Stimulated activated CD4-positive, alpha-beta T cell treated with anti-CD3 and anti-CD28 coated beads, TNF-alpha, amount 100 ng/mL, for 48 hours (primary cell): ENCODE measurements around the gene KCNN3.

Experiments
- DNase-seq, 3 donors: peaks; one replicate each; pipeline ENCODE4 v3.0.0-alpha.2; 2020; ENCODE audit warnings: low read depth in 3 of 3

Gene KCNN3

DNA sequence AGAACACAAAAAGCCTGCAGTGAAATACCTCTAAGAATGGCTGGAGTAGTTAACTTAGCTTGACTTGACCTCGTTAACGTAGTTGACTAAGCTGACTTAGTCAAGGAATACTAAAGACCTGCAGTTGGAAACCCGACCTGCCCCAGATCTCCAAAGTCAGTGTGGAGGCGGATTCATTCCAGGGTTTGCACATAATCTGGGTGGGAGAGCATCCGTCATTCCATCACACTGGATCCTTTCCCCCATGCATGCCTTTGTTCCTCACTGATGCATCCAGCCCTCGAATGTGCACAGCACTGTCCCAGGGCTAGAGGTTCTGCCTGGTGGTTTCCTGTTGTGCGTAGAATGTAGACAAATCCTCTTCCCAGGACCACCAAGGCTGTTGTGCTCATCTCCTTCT, 76.4 kb downstream of the KCNN3 start:
- DNase-seq = no peak

DNA sequence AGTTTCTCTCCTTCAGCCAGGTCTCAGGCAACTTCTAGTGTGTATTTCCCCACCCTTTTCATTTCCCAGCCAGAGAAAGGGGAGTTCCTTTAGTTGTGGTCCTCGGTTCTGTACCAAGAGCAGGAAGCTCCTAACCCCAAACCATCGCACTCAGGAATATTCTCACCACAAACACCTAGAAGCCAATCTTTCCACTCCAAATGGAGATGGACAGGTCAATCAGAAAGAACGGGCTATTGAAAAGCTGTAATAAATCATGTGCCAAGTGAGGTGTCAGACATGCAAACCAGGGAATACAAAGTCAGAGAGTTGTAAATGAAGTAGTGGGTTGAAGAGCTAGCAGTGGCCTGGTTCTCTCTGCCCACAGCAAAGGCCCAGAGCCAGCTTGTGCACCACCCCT, 77.2 kb downstream of the KCNN3 start:
- DNase-seq = no peak

DNA sequence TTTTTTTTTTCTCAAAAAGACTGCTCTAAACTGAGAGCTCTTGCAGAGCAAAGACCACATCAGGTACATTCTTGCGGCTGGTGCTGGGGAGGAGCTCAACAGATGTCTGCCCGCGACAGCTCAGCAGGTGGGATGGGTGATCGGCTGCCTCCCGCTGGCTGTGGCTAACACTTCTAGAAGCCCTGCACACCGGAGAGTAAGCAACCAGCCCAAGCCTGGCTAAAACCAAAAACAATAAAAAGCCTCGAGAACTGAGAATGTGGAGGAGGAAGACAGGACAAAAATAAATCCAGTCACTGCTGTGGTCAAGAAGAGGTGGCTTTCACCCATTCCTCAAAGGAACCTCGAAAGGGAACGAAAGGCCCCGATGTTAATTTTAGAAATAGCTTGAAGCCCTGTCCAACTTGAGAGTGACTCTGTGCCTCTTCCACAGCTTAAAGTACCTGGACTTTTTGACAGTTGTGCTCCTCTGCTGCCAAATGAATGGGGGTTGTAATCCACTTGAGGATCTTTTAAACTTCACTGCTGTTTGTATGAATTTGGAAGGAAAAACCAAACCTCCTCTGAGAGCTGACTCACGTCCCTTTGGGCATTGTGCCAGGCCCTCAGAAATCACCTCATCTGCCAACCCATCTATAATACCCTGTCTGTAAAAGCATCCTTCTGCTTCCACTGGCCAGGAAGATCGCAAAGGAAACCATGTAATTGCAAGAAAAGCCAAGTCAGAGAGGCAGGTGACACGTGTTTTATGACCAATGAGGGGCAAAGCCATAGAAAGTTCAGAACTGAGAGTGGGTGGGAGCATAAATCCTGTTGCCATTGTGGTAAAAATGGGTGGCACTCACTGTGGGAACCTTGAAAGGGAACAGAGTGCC, 78.6 kb downstream of the KCNN3 start:
- peak; percentile 47 to 72 (median 63) for DNase-seq

DNA sequence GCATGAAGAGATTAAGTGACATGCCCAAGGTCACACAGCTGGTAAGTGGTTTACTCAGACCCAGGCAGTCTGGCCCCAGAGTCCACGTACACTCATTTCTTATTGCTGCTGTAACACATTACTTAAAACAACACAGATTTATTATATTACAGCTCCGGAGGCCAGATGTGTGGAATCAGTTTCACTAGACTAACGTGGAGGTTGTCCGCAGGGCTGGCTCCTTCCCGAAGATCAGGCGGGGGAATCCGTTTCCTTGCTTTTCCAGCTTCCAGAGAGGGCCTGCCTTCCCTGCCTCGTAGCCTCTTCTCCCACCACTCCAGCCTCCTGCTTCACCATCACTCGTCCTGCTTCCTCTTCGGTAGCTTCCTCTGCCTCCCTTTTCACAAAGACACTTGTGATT, 81.2 kb downstream of the KCNN3 start:
- DNase-seq = no peak

DNA sequence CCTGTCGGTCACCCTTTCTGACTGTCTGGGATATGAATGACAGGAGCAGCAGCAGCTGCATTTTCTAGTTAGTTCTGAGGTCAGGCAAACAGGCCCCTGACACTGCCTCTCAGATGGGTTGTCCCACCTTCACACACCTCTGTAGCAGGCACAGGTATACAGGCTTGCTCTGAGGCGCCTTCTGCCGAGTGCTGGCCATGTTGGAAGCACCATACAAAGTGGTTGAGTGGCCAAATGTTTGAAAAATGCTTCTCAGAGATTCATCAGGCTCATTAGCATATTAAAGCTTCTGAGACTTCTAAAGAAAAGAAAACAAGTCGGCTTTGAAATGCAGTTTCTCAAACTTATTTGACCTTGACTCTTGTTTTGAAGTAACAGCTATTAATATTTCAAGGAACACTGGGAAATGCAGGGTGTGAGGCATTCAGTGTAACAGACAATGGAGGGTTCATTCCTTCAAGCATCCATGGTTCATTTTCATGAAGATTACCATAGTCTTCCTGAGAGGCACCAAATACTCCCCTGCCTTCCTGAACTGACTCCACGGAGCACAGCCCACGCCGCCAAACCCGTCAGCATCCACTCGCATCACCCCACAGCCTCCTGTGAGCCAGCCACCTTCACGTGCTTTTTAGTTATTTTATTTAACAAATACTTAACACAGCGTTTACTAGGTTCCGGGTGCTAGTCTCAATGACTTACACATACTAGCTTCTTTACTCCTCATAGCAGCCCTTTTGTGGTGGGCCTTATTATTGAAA, 81.8 kb downstream of the KCNN3 start:
- DNase-seq = no peak

DNA sequence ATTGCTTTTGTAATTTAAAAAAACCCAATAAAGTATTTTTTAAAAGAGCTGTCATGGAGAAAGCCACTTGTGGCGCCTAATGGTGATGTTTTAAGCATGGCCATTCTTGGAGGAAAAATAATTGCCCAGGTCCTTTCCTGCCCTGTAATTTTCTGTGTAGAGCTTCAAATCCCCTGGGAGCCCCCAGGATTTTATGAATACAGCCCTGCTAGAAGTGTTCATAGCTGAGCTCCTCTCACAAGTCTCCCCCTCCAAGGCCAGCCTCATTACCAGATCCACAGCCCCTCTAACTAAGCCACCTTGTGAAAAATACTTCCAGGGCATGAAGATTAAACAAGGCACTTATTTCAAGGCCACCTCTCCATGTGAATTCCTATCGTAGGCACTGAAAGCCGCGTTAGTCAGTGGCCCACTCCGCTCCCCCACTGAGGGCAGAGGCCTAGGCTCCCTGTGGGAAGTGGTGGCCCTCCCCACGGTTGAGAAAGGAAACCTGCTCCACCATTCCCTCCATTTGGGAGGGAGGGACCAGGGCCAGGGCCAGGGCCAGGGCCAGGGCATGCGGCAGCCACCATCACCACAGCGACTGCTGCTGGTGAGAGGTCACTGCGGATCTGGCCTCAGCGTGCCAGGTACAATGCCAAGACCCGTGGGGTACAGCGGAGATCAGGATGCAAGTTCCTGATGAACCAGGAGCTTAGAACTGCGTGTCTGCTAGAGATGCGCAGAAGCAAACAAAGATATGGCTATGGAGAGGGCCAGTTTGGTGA, 83.1 kb downstream of the KCNN3 start:
- no peak for DNase-seq

DNA sequence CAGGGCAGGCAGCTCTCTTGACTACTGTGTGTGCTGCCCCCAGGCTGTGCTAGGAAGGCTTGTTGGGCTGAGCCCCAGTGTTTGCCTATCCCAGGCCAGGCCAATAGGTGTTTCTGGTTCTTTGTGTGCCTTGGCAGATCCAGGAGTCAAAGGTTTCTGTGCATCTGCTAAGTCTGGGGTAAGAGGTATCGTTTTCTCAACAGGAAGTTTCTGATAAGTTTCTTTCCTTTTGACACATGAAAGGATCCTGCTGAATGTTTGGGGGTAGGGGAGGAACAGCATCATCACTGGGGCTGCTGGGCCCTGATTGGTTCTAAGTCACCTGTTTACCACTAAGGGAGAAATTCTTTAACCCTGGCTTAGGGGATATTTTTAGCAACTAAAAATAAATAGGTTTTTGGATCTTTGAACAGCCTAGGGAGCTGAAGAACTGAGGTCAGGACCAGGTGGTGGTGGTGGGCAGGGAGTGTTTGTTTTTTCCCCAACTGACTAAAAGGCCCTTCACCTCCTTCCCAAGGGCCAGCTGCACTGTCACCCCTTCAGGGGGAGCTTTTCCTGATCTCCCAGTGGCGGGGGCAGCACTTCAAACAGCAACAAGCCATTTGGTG, 85.1 kb downstream of the KCNN3 start:
- peak in 2 of 3 donors; percentile 33 to 45 for DNase-seq

DNA sequence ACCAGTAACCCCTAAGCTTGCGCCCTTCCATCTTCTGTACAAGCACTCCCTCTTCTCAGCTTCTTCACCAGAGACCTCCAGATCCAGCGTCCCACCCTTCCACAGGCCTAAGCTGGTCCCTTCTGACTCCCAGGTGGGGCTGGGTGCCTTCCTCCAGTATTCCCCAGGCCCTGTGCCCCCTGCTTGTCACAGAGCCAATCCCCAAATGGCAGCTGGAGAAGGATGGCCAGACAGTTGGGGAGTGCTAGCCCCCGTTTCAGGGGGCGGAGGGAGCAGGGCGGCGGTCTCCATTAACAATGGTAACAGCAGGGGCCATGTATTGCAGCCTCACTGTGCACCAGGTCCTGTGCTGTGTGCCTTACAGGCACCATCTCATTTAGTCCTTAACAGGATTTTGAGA, 85.7 kb downstream of the KCNN3 start:
- no peak for DNase-seq

DNA sequence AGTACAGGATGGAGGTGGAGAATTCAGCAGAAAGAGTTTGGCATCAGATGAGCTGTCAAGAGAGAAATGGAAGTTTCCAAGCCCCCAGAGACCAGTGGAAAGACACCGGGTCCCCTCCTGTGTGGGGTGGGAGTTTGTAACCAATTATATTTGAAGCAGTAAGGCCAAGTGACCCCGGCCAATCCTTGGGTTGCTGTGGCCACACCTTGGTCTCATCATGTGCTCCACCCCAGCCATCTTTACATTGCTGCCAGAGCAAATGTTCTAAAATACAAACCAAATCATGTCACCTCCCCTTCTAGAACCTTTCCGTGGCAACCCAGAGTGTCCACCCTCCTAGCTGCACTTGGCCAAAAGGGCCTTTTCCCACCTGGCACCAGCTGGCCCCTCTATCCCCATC, 86.1 kb downstream of the KCNN3 start:
- no peak for DNase-seq

DNA sequence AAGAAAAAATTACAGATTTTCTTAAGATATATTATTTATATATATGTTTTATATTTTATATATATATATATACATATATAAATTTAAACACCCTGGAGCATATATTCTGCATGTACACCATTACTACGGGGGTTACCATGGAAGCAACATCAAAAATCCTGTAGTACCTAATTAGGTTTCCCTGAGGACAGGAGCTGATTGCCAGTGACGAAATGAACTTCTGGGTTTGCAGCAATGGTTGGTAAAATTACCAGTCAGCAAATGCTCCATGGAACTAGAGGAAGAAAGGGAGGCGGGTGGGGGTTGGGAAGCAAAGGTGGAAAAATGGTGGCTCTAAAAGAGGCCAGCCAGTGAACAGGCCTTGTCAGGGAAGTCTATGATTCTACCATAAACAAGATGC, 89.5 kb downstream of the KCNN3 start:
- DNase-seq = no peak

DNA sequence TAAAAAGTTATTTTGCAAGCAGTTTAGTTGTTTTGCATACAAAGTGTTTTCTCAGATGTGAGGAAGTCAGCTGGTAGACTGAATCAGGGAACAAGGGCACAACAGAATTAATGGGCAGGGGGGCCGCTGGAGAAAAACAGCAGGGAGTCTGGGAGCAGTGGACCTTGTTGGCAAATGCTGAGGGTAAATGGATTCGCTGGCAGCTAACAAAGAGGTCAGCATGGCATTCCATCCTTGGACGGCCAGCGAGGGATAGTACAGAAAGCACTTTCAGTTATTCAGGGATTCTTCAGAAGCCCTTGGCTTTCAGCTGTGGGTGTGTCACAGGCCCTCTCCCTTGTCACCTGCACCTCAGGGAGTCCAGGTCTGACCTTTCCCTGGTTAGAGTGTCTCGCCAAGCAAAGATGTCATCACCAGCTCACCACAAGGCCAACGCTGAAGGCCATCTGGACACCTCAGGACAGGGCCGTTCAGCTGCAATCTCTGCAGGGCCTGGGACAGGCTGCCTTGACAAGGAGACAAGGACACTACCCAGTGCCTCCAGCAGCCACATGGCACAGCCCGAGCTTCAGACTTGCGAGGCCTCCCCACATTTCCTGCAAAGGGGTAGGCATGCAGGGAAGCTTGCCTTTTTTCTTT, 90.4 kb downstream of the KCNN3 start:
- DNase-seq = no peak

DNA sequence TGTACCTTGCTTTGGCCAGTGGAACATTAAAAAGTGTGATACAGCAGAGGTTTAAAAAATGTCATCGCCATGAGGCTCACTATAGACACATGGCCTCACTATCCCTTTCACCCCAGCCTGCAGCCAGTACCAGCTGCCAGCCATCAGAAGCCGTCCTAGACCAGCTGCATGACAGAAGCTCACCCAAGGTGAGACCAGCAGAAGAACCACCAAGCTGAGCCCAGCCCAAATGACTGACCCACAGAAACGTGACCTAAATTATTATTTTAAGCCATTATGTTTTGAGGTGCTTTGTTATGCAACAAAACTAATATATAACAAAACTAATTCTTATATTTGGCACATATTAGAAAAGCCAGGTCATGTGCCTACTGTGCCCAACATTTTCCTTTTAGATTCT, 91.1 kb downstream of the KCNN3 start:
- DNase-seq = no peak

DNA sequence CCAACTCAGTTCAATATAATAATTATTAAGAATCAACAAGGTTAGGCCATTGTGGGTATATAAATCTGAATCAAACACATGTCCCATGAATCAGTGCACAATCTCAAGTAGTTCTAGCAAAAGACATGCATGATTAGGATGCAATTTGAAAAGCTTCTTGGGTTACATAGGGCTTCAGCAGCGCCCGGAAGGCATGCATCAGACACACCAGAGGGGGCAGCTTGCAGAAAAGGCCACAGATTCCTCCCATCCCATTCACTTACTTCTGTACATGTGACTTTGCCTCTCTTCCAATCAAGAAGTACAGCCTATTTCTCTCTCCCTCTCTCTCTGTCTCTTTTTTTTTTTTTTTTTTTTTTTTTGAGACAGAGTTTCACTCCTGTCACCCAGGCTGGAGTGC, 91.8 kb downstream of the KCNN3 start:
- no peak for DNase-seq

DNA sequence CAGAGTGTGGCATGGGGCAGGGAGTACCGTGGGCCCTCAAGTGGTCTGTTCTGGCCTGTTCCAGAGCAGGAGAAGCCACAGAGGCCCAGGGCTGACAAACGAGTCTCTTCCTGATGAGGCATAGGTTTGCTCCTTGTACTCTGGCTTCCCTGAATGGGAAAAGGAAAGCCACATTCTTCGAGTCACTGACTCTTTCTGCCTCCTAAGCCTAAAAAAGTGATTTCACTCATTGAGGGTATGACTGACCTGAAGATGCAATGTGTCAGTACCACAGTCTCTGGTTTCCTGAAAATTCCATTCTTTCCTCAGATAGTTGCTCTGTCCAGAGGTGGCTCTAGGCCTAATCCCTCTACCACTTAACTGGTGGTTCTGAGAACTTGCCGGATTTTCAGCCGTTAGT, 92.3 kb downstream of the KCNN3 start:
- no peak for DNase-seq

DNA sequence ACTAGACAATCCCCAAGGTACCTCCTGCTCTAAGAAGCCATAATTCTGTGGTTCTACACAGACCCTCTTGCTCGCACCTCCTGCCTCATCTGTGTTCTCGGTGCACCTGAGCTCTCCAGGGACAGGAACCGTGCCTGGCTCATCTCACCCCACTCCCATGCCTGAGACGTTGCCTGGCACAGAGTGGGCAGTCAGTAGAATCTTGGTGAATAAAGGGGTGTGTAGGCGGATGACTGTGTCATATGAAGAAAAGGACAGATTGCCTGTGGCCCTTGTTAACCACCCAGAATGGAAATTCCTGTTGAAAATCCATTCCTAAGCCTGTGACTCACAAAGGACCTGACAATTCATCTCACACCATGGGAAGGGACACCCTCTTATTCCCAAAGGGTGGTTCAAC, 92.9 kb downstream of the KCNN3 start:
- DNase-seq = no peak

DNA sequence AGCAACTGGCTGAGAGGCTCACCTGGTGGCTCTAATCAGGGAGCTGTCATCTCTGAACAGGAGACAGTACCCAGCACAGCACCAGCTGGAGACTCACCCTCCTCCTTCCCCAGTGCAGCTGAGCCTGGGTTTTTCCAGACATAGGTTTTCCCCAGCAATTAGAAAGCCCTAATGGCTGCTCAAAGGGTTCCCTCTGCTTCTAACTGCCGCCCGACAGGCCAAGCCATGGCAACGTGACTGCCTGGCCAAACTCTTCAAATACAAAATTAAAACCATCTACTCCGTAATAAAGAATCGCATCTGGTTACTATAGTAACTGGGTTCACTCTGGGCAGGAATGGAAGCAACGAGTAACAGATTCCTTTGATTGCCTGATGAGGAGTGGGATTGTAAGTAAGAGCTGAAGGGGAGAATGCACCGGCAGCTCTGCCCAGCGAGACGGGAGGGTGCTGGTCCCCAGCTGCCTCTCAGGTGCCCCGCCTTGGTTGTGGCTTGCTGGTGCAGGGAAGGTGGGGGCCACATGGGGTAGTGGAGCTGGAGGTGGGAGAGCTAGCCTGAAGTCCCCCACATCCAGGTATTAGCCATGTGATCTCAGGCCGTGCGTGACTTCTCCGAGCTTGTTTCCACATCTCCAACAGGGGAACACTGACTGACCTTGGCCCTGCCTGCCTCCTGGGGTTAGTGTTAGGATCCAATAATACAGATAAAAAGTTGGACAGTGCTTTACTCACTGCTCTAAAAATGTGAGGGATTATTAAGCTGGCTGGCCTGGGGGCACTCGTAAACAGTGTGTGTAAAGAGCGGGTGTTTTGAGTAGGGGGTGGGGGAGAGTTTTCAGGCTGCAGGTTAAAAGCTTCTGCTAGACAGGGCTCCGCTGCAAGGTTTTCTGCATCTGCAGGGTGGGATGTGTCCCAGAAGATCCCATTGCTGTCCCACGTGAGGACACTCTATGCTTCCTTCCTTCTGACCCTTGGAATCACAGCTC, 94.2 kb downstream of the KCNN3 start:
- DNase-seq = no peak

DNA sequence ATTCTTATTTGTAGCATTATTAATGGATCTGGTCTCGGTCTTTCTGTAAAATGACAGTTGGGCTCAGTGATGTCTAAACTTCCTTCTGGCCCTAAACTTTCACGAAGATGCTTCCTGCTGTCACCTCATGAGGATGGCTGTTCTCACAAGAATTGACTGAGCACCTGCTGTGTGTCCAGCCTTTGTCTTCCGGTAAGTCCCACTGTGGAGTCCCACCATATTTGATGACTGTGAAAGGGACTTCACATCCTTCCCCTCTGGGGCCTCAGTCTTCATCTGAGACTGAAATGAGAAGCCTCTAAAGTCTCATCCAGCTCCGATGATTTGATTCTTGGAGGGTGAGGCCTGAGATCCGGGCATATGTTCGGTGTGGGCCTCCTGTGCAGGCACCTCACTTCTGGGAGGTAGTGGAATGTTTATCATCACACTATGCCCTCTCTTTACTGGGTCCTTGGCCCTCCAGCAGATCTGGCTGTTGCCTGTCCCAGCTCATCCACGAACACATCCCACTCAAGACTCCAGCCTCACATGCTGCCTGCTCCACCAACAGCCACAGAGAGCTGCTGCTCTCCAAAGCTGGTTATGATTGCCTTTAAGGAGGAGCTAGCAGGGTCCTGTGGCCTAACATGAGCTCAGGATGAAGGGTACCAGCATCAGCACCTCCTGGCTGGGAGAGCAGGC, 95.8 kb downstream of the KCNN3 start:
- DNase-seq = no peak

DNA sequence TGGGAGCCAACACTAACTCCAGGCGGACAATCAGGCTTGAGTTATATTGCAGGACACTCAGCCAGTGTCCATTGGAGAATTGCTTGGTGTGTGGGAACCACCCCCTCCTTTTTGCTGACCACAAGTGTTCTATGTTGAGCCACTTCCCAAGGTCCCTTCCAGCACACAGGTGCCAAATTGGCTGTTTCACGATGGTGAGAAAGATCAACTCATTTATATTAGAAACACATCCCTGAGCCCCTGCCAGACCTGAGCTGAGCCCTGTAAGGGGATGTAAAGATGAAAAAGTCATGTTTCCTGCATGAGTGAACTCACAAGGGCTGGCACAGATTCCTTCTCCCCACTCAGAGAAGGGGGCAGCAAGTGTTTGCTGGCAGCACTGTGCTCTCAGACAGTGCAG, 96.5 kb downstream of the KCNN3 start:
- DNase-seq = no peak

DNA sequence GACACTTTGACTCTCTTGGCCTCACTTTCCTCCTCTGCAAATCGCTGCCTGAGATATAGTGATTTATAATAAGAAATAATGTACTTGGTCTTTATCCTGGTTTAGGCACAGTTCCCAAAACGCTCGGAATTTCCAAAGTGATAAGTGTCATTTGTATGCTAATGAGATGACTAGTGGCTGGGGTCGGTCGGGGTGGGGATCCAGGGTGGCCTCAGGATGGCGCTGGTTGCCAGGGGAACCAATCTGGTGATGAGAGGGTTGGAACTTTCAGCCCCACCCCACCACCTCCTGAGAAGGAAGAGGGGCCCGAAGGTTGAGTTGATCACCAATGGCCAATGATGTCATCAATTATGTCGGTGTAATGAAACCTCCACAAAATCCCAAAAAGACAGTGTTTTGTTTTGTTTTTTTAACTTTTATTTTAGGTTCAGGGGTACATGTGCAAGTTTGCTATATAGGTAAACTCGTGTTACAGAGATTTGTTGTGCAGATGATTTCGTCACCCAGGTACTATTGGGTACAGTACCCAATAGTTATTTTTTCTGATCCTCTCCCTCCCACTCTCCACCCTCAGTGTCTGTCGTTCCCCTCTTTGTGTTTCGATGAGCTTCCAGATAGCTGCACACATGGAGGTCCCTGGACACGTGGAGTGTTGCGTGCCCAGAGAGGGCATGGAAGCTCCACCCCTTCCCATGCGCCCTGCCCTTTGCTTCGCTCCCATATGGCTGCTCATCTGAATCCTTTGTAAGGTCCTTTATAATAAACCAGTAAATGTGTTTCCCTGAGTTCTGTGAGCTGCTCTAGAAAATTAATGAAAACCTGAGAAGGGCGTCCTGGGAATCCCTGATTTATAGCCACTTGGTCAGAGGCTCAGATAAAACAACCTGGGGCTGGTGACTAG, 97.2 kb downstream of the KCNN3 start:
- peak in 1 of 3 donors; percentile 25 for DNase-seq
